NCI-H1694 (cell line): Measurements from ENCODE around the gene KREMEN1.

ENCODE experiments used
- DNase-seq: peaks from one replicate; lab custom pipeline; 2025; lab: John Stamatoyannopoulos, UW

Gene KREMEN1

DNA sequence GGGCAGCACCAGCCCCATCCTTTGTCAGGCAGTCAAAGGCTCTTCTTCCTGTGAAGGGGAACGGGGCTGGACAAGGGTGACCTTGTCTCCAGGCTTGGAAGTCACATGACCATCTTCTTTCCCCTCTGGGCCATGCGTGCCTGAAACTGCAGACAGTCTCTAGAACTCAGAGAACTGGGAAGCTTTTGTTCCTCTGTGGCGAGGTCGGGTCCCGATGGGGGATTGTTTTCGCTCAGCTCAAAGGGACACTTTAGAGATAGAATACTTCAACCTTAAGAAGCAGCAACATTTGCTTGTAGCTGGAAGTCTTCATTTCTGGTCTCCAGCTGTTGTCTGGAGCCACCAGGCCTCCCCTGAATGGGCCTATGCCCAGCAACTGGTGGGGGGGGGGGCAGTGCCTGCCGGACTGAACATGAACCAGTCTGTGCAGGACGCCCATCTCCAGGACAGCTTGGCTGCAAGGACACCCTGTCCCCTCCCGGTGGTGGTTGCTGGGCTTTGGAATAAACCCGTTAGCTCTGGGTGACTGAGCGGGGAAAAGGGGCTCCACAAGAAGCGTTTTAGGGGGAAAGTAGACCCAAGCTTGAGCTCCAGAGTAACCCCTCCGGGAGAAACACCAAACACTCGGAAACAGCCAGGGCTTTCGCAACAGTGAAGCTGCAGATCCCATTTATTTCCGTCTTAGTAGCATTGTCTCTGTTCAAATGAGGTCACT is 77.2 kb downstream of the KREMEN1 start:
- DNase-seq, result no peak

DNA sequence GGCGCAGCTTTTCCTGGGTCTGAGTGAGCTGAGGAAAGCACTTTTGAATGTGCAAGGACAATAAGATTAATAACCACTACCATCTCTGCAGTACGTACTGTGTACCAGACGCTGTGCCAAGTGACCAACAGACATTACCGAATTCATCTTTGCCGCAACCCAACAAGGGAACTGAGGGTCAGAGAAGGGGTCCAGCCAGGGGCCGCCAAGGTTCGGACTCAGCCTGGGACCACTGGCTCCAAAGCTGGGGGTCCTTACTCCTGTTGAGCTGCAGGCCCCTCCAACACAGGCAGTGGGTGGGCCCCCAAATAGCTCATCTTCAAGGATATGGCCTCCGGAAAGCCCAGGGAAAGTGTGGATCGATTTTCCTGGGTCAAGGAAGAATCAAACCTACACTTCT is 77.9 kb downstream of the KREMEN1 start:
- DNase-seq, result no peak

- no peak for DNase-seq
Observed at GRCh38 chr22:29151316-29151715, 78.5 kb downstream of the KREMEN1 start.

DNA sequence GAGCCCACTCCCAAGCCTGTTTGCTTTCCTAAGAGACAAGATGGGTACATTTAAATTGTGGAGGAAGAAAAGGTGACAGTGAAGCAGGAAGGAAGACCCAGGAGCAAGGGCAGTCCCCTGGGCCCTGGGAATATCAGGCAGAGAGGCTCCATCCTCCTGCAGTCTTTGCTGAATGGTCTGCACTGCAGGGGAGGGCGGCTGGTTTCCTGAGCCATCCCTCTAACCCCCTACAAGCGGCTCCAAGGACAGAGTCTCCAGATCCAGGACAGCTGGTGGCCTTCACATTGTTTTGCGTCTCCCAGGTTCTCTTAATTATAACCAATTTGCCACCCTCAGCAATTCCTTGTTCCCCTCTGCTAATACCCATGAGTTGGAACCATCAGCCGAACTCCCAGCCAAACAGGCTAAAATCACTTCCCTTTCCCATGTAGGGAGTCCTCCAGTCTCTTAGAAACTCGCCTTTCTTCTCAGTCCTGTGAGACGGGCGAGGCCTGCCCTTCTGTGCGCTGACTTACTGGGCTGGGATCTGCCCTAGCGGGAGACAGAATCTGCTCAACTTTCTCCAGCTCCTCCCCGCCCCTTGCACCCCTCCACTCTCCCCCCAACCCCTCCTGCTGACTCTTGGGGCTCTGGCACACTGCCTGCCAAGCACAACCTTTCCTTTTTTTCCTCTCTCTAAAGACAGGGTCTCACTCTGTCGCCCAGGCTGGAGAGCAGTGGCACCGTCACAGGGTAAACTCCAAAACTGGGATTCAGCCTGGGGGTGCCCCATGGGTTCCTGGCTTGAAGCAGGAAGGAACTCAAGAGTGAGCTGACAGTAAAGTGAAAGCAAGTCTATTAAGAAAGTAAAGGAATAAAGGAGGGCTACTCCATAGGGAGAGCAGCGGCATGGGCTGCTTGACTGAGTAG is 79.5 kb downstream of the KREMEN1 start:
- DNase-seq, result no peak

GRCh38 chr22:29152954-29153719 is 80.3 kb downstream of the KREMEN1 start:
- no peak for DNase-seq

DNA sequence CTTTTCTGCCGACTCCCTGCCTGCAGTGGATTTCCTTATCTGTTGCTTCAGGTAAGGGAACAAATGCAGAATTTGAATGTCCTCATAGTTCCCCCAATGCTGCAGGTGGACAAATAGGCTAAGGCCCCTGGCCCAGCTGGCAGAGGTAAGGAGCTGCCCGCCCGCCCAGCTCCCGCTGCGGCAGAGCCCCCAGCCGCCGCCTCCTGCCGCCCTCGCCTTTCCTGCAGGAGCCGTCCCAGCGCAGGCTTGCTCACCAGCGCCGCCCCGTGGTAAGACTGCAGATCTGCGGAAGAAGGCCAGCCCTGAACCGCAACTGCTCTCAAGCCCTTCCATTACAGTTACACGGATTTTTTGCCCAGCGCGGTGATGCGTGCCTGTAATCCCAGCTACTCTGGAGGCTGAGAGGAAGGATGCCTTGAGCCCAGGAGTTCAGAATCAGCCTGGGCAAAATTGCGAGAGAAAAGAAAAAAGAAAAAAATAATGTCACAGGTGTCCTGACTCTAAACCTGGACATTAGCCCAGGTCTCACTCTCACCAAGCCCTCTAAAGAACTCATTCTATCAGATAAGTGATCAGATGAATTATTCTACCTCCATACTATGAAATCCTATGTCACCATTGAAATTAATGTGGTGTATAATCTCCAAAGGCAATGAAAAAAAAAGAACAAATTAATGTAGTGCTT is 81.7 kb downstream of the KREMEN1 start:
- peak; percentile 56 for DNase-seq

DNA sequence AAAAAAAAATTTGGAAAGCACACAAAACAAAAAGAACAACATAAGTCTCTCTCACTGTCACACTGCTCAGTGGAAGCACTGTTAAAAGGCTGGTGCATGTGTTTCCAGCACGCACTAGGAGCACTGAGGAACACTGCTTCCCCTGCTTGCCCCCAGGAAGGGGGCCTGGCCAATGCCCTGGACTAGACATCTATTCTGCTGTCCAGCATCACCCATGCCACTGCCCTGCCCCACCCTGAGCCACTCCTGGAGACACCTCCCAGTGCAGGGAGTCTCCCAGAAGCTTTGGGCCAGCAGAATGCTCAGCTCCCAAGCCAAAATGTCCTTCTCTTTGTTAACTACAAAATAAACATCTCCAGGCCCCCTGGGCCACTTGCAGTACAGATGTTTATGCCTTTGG is 83.1 kb downstream of the KREMEN1 start:
- no peak for DNase-seq

DNA sequence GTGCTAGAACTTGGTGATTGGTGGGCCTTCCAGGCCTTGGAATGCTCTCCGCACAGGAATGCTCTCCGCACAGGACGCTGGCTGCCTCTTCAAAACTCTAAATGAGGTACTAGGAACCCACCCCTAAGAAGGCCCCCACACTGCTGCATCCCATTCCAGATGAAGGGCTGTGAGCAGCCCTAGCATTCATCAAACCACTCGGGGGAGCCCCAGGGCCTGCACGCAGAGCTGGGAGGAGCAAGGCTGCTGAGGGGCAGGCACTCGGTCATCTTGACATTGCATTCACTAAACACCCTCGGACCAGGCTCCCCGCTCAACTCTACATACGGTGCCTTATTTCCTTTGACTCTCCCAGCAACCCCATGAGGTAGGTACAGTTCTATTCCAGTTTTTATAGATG is 83.7 kb downstream of the KREMEN1 start:
- no peak for DNase-seq

DNA sequence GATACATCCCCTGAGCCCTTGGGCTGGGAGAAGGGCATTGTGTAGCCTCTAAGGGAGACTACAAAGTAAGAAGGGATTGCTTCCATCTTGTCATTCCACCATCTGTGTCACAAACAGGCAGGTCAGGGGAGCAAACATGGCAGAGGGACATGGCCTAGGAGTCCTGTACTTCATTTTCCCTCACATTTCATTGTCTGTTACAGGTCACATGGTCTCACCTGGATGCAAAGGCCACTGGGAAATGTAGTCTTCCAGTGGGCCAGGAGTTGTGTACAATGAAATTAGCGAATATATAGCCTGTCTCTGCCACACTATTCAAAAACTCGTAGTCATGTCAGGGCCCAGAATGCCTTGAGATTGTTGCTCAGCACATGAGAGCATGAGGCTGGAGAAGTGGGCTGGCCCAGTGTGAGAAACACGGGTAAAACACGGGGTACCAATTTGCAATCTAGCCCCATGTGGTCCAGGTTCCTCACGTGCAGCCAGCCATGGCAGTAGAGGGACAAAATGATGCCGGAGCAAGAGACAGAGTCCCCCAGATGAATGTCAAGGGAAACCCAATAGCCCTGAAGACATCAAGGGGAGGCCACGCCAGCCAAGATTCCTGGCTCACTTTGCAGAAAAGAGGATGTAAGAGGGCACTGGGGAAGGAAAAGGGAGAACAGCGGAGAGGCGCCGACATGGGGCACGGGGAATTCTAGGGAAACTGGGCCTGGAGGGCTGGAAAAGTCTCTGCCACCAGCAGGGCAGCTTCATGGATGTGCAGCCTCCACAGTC is 85.1 kb downstream of the KREMEN1 start:
- DNase-seq, result no peak

GRCh38 chr22:29158546-29158945 is 85.7 kb downstream of the KREMEN1 start:
- DNase-seq, result no peak

- no peak for DNase-seq
Observed at GRCh38 chr22:29163808-29164207, 91.0 kb downstream of the KREMEN1 start.

DNA sequence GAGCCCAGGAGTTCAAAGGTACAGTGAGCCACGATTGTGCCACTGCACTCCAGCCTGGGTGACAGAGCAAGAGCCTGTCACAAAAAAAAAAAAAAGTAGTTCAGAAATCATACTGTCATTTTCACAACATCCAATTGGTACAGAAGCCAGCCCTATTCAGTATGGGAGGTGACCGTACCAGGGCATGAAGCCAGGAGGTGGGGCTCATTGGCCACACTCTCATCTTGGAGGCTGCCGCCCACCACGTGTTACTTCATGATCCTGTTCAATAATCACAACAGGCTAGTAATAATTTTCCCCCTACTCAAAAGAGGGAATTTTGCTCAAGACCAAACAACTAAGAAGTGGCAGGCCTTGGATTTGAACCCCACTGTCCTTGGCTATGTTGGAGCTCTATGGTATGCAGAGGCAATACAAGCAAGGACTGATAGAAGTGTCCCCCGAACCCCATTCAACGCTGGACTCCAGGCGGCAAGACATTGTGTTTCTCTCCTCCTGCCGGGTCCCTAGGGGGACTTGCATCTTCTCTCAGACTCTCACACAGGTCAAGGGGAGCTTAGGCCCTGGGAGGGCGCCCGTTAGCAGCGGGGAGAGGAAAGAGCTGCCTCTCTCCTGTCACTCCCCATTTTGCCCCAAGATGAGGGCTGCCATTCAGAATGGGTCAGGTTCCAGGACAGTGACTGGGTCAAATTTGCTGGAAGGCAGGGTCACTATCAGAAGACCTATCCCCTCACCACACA is 92.7 kb downstream of the KREMEN1 start:
- no peak for DNase-seq

DNA sequence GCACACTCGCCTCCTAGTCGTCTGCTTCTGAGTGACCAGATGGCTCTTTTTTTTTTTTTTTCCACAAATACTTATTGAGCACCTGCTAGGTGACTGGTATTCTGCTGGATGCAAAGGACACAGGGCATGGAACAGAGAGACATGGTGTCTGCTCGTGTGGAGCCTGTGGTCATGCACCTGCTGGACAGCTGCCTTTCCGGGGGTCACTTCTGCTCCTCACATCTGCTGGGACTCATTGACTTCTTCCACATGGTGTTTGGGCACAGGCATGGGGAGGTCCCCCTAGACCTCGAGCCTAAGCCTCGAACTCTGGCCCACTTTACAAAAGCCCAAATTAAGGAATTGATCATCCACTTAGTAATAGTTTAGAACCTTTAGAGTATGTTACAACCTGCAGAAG is 93.3 kb downstream of the KREMEN1 start:
- DNase-seq, result no peak

DNA sequence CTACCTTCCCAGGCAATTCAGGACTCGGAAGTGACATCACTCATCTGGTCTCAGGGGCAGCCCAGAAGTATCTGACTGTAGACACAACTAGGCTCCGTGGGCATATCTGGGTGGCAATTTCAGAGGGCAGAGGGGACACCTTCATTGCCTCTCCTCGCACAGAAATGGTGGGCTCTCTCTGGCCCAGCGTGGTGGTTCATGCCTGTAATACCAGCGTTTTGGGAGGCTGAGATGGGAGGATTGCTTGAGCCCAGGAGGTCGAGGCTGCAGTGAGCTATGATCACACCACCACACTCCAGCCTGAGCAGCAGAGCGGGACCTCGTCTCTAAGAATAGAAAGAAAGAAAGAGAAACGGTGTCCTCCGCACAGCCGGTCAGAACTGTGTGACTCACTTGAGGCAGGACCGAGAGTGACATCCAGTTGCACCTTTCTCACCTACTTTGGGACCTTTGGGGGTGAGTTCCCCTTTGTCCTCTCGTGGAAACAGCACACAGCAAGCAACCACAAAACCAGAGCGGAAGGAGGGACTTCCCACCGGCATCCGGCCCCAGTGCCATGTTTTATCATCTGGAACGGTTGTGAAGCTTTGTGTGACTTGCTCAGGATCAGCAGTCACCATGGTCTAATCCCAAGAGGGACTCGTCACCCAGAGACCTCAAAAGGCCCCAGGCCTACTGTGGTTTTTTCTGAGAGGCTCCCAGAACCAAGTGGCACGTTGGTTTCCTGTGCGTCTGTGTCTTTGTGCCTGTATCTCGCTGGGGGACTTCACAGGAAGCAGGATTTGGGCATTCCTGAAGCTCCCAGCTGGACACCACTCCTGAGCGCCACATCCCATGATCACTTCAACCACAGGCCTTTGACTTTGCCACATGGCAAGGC is 94.4 kb downstream of the KREMEN1 start:
- DNase-seq, result no peak

DNA sequence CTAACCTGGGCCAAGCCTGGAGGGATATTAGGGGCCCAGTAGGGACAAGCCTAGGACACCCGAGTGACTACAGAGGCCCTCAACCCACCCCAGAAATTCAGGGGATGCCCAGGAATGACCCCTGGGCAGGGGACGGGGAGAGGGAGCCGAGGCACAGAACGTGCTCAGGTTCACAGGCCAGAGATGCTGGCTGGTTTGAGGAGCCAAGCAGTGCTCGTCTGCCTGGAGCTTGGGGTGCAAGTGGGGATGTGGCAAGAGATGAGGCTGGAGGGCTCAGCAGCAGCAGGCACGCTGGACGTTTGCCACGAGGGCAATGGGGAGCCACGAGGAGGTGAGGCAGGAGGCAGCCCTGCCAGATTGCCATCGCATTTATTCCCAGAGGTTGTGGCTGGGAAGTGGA is 98.9 kb downstream of the KREMEN1 start:
- DNase-seq, result no peak

- DNase-seq, result no peak
Observed at GRCh38 chr22:29172216-29172615, 99.4 kb downstream of the KREMEN1 start.

- DNase-seq, result no peak
Observed at GRCh38 chr22:29175312-29175835, 102.5 kb downstream of the KREMEN1 start.

GRCh38 chr22:29183971-29184848 is 111.4 kb downstream of the KREMEN1 start:
- DNase-seq, result no peak
